Gastrocnemius medialis (tissue), 4 donors: ENCODE results near the gene ABCC2.

Experiments used
- CTCF ChIP-seq, 5 experiments: fragments of 450-650 bp in 3 of 5; fragments of 200-600 bp in 2 of 5; sonication (generic) in 2 of 5; IDR thresholded peaks in 4 of 5; conservative IDR thresholded peaks in 1 of 5; 1 replicate in 4 of 5; 2 replicates in 1 of 5; pipeline ENCODE4 v1.5.1; 2016 to 2019; ENCODE audit warnings: antibody characterized with exemption in 5 of 5, mild to moderate bottlenecking in 3 of 5, moderate library complexity in 3 of 5
- POLR2A ChIP-seq, 2 donors: fragments of 450-650 bp; IDR thresholded peaks; one replicate each; pipeline ENCODE4 v1.6.1; 2017; ENCODE audit warnings: antibody characterized with exemption in 2 of 2, mild to moderate bottlenecking in 2 of 2, moderate library complexity in 2 of 2

- TF ChIP-seq CTCF (IDR thresholded peaks at IDR 0.05 in 4 of 5, conservative IDR thresholded peaks at IDR 0.05 in 1 of 5): no peak
- TF ChIP-seq POLR2A (IDR thresholded peaks at IDR 0.05): no peak
Observed at GRCh38 chr10:99798920-99799319, 16.5 kb downstream of the ABCC2 start.
